HepG2 (cell line): ENCODE results near the gene TOMM20. TPM values are rescaled to one million over a fixed set of nuclear protein-coding genes. Genes with fewer than 3 reads are reported as not detected.

Experiments used
- ATAC-seq: fragments of 200-7000 bp; cut with Tn5 transposase; 3 replicates; pipeline ENCODE4 v1.9.1; 2020; ENCODE audit warnings: mild to moderate bottlenecking, moderate library complexity
- BruUV-seq: library from RNA; stranded (reverse); fragments of 400-500 nt; replicated peaks from 2 replicates; lab custom pipeline; 2021; lab: Mats Ljungman, UMichigan
- CTCF ChIA-PET: fragments of 300-600 bp; formaldehyde crosslinking; extraction: SDS; loops from one replicate; lab custom pipeline; 2021; ENCODE audit warnings: low total read pairs, inconsistent platforms, low intra/inter-chr PET ratio; lab: Yijun Ruan, JAX
- POLR2A ChIA-PET: fragments of 350-600 bp; sonication (Branson Sonifier 250); formaldehyde crosslinking; loops from one replicate; lab custom pipeline; 2020; ENCODE audit warnings: antibody characterized with exemption, inconsistent platforms; lab: Yijun Ruan, JAX
- DNase-seq: peaks from one replicate; pipeline ENCODE4 v3.0.0-alpha.2; 2015; ENCODE audit warnings: low spot score
- FAIRE-seq: peaks from 3 replicates; lab custom pipeline; 2011; peaks lifted over from hg19 to GRCh38; lab: Jason Lieb, UNC
- H2AFZ ChIP-seq: one replicate; pipeline ENCODE4 v1.6.1; 2011; ENCODE audit warnings: low read length, inconsistent platforms
- H3K27ac ChIP-seq: fragments of 300-600 bp; 3 replicates; pipeline ENCODE4 v1.8.0; 2011; ENCODE audit warnings: mixed run types, mild to moderate bottlenecking, mixed read lengths, low read length, inconsistent platforms; ENCODE audit not compliant: insufficient read depth; ENCODE audit errors: extremely low read length
- H3K27me3 ChIP-seq, 2 experiments: fragments of 200-600 bp in 1 of 2; 2 replicates in 1 of 2; 3 replicates in 1 of 2; pipeline versions ENCODE4 v1.6.0 to v1.8.0; 2011; ENCODE audit warnings: low read length in 2 of 2, mild to moderate bottlenecking in 2 of 2, moderate library complexity in 2 of 2, inconsistent platforms in 1 of 2; ENCODE audit not compliant: insufficient read depth in 2 of 2, control insufficient read depth in 1 of 2
- H3K36me3 ChIP-seq, 2 experiments: fragments of 200-600 bp in 1 of 2; replicated peaks in 1 of 2; 2 replicates in 1 of 2; 3 replicates in 1 of 2; pipeline versions ENCODE4 v1.5.1 to v1.8.0; 2011; ENCODE audit warnings: low read length in 2 of 2, inconsistent platforms in 1 of 2; ENCODE audit not compliant: insufficient read depth in 2 of 2, control insufficient read depth in 1 of 2
- H3K4me1 ChIP-seq: 2 replicates; pipeline ENCODE4 v1.5.1; 2012; ENCODE audit warnings: low read length, inconsistent platforms; ENCODE audit not compliant: insufficient read depth
- H3K4me2 ChIP-seq: 2 replicates; pipeline ENCODE4 v1.6.0; 2011; ENCODE audit warnings: low read depth, low read length, inconsistent platforms
- H3K4me3 ChIP-seq, 3 experiments: fragments of 200-600 bp in 1 of 3; sonication (generic), shearing (Covaris generic) in 1 of 3; replicated peaks in 1 of 3; 2 replicates each; pipeline ENCODE4 v1.5.1; 2011 to 2016; ENCODE audit warnings: low read length in 3 of 3, inconsistent platforms in 2 of 3, low read depth in 2 of 3, mild to moderate bottlenecking in 2 of 3, control low read depth in 1 of 3, mixed read lengths in 1 of 3; ENCODE audit not compliant: insufficient read depth in 1 of 3
- H3K79me2 ChIP-seq: one replicate; pipeline ENCODE4 v1.6.1; 2011; ENCODE audit warnings: low read length, inconsistent platforms; ENCODE audit not compliant: insufficient read depth
- H3K9ac ChIP-seq: 2 replicates; pipeline ENCODE4 v1.6.0; 2011; ENCODE audit warnings: mild to moderate bottlenecking, low read depth, low read length, inconsistent platforms; ENCODE audit not compliant: insufficient read depth
- H3K9me3 ChIP-seq: 2 replicates; pipeline ENCODE4 v1.5.1; 2012; ENCODE audit warnings: mild to moderate bottlenecking, low read length
- H4K20me1 ChIP-seq: 2 replicates; pipeline ENCODE4 v1.6.0; 2011; ENCODE audit warnings: inconsistent platforms, mild to moderate bottlenecking, low read length, moderate library complexity; ENCODE audit not compliant: insufficient read depth
- BORCS8-MEF2B ChIP-seq: sonication (generic); formaldehyde crosslinking; IDR thresholded peaks from 2 replicates; pipeline ENCODE4 v1.8.0; 2022; ENCODE audit warnings: mild to moderate bottlenecking, missing genetic modification reagents
- HHEX ChIP-seq: IDR thresholded peaks from 2 replicates; pipeline ENCODE4 v1.6.1; 2016; ENCODE audit warnings: control low read depth
- HIVEP1 ChIP-seq: sonication (generic); formaldehyde crosslinking; IDR thresholded peaks from 2 replicates; pipeline ENCODE4 v1.4.0; 2020; ENCODE audit warnings: mild to moderate bottlenecking, missing genetic modification reagents
- MED1 ChIP-seq: sonication (generic); formaldehyde crosslinking; IDR thresholded peaks from 2 replicates; pipeline ENCODE4 v1.4.0; 2020; ENCODE audit warnings: missing genetic modification reagents
- MEIS1 ChIP-seq: sonication (generic); formaldehyde crosslinking; IDR thresholded peaks from 2 replicates; pipeline ENCODE4 v1.9.0; 2021; ENCODE audit warnings: mild to moderate bottlenecking, missing genetic modification reagents, moderate library complexity, borderline replicate concordance
- NFE2L2 ChIP-seq: fragments of 150-350 bp; IDR thresholded peaks from 2 replicates; pipeline ENCODE4 v1.6.1; 2014; ENCODE audit warnings: low read length
- PTBP1 ChIP-seq: fragments of 200-400 bp; formaldehyde crosslinking; IDR thresholded peaks from 2 replicates; pipeline ENCODE4 v1.6.1; 2018; ENCODE audit warnings: low read length, low read depth; ENCODE audit not compliant: poor library complexity, severe bottlenecking
- TARDBP ChIP-seq: sonication (generic); formaldehyde crosslinking; IDR thresholded peaks from 2 replicates; pipeline ENCODE4 v1.8.0; 2022; ENCODE audit warnings: mild to moderate bottlenecking, missing genetic modification reagents
- TCF12 ChIP-seq, 2 experiments: fragments of 450-650 bp in 1 of 2; sonication (generic) in 1 of 2; formaldehyde crosslinking in 1 of 2; IDR thresholded peaks; 2 replicates each; pipeline versions ENCODE4 v1.6.1 to v1.8.0; 2017 to 2022; ENCODE audit warnings: antibody characterized with exemption in 1 of 2, mild to moderate bottlenecking in 1 of 2, missing genetic modification reagents in 1 of 2, moderate library complexity in 1 of 2
- TEAD3 ChIP-seq: optimal IDR thresholded peaks from 2 replicates; pipeline ENCODE3; 2016; ENCODE audit warnings: borderline replicate concordance
- ZBTB2 ChIP-seq: sonication (generic); formaldehyde crosslinking; IDR thresholded peaks from 2 replicates; pipeline ENCODE4 v1.8.0; 2022; ENCODE audit warnings: low read depth, missing genetic modification reagents
- ZBTB34 ChIP-seq: sonication (generic); formaldehyde crosslinking; IDR thresholded peaks from 2 replicates; pipeline ENCODE4 v1.8.0; 2022; ENCODE audit warnings: mild to moderate bottlenecking, missing genetic modification reagents
- ZFY ChIP-seq: sonication (generic); formaldehyde crosslinking; IDR thresholded peaks from 2 replicates; pipeline ENCODE4 v1.4.0; 2020; ENCODE audit warnings: missing genetic modification reagents
- ZNF205 ChIP-seq: IDR thresholded peaks from 2 replicates; pipeline ENCODE4 v1.6.1; 2018; ENCODE audit warnings: missing biosample characterization, missing genetic modification reagents
- ZNF329 ChIP-seq: sonication (generic); formaldehyde crosslinking; IDR thresholded peaks from 2 replicates; pipeline ENCODE4 v1.9.0; 2021; ENCODE audit warnings: low read depth, mild to moderate bottlenecking, missing genetic modification reagents
- ZNF441 ChIP-seq: sonication (generic); formaldehyde crosslinking; IDR thresholded peaks from 2 replicates; pipeline ENCODE4 v1.7.0; 2021; ENCODE audit warnings: missing genetic modification reagents, borderline replicate concordance
- WGBS: methylation state at CpG from one replicate; pipeline ENCODE4 v1.1.6; 2017; ENCODE audit warnings: low lambda C conversion rate; 5-methylcytosine and 5-hydroxymethylcytosine counted together
- in situ Hi-C: cut with HindIII; loops from 2 replicates; pipeline ENCODE4 v1.10.0; 2017; ENCODE audit warnings: low pct_unique_long_range_greater_than_20kb; ENCODE audit not compliant: extremely low pct_ligation_motif_present
- intact Hi-C: fragments of 100-400 bp; cut with micrococcal nuclease; formaldehyde crosslinking; loops from one replicate; pipeline ENCODE4 v1.10.0; 2022; ENCODE audit not compliant: unreplicated experiment
- polyA plus RNA-seq, 8 experiments: library from polyadenylated mRNA; depleted of rRNA in 3 of 8; stranded (reverse) in 7 of 8; unstranded in 1 of 8; fragments of >200 nt; fragmentation: Illumina TruSeq in 4 of 8; extraction: Trizol in 4 of 8; gene quantifications; 2 replicates each; pipeline versions ENCODE4 v1.2.1 to v1.2.3, GENCODE V29; 2011 to 2016; ENCODE audit warnings: low read depth in 4 of 8, missing spikeins in 1 of 8, mixed read lengths in 1 of 8; ENCODE audit not compliant: insufficient read depth in 1 of 8
- total RNA-seq, 5 experiments: library from RNA; depleted of rRNA; stranded (reverse); fragments of >200 nt; fragmentation: Illumina TruSeq; extraction: Trizol; gene quantifications; 2 replicates each; pipeline ENCODE4 v1.2.3, GENCODE V29; 2016; ENCODE audit warnings: low read depth in 1 of 5
- TF ChIP-seq, protein P1 (sequence below): sonication (generic); formaldehyde crosslinking; IDR thresholded peaks from 2 replicates; pipeline ENCODE4 v1.4.0; 2020; ENCODE audit warnings: mild to moderate bottlenecking, missing genetic modification reagents
- TF ChIP-seq, protein P2 (sequence below): sonication (generic); formaldehyde crosslinking; IDR thresholded peaks from 2 replicates; pipeline ENCODE4 v1.8.0; 2022; ENCODE audit warnings: missing genetic modification reagents, mild to moderate bottlenecking, borderline replicate concordance

Gene TOMM20
- total and polyA plus RNA-seq, 2 of the 13 experiments (the other 11 are each of a cell fraction or from before 2014, with no cell fraction given): 153 to 376 TPM

GRCh38 chr1:235073331-235073967 is 55.2 kb downstream of the TOMM20 start:
- FAIRE-seq (no peak), ATAC-seq (peak; percentile 49), DNase-seq (peak; percentile 97)
- Histone ChIP-seq H3K36me3 (no peaks in the 10 kb centered on the region), H3K79me2 (peaks cover 27% of the 10 kb centered on the region), H3K9ac (peak overlapping the region; percentile 97), H4K20me1 (no peaks in the 10 kb centered on the region), H3K27me3 (no peaks in the 10 kb centered on the region; a peak in 1 of 5 replicates), H3K27ac (peak overlapping the region; percentile 99), H3K9me3 (no peaks in the 10 kb centered on the region), H2AFZ (no peak overlapping the region), H3K4me2 (peak overlapping the region; percentile 98), H3K4me3 (peak overlapping the region; percentile 56 to 82 (median 58)), H3K4me1 (peaks cover 91% of the 10 kb centered on the region)
- intact Hi-C loops: no loop called here
- ChIA-PET POLR2A (interaction anchor here (0.5 to 9.6 kb wide), 38 partner anchors 10 to 1430 kb away, joined by 3 to 309 read pairs (median 7); partner anchors contain the start of gene IRF2BP2), CTCF (no interaction called here)
- in situ Hi-C loops: loop anchor here (5.0 kb wide), 1 partner anchor 461 kb away; the partner anchor contains the start of gene IRF2BP2
- 2% methylated on average over 9 of the region's 20 CpGs for WGBS
- BruUV-seq: no TSS peak
- TF ChIP-seq, protein P1, sequence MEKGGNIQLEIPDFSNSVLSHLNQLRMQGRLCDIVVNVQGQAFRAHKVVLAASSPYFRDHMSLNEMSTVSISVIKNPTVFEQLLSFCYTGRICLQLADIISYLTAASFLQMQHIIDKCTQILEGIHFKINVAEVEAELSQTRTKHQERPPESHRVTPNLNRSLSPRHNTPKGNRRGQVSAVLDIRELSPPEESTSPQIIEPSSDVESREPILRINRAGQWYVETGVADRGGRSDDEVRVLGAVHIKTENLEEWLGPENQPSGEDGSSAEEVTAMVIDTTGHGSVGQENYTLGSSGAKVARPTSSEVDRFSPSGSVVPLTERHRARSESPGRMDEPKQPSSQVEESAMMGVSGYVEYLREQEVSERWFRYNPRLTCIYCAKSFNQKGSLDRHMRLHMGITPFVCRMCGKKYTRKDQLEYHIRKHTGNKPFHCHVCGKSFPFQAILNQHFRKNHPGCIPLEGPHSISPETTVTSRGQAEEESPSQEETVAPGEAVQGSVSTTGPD: peak; percentile 81
- TF ChIP-seq ZNF205 (CRISPR knock-in tag) (peak; percentile 46; the same call in 1 of the 2 replicates), ZFY (CRISPR knock-in tag) (peak; percentile 41), HIVEP1 (CRISPR knock-in tag) (peak; percentile 82), PTBP1 (peak; percentile 77), MED1 (CRISPR knock-in tag) (peak; percentile 98), ZBTB34 (peak; percentile 91), ZNF329 (no peak), HHEX (CRISPR knock-in tag) (no peak), MEIS1 (peak; percentile 79; the same call in 1 of the 2 replicates), TARDBP (peak; percentile 88), BORCS8-MEF2B (CRISPR knock-in tag) (0 out of 2 replicates have a peak, but pooled peaks have one; percentile 71), ZBTB2 (CRISPR knock-in tag) (0 out of 2 replicates have a peak, but pooled peaks have one; percentile 31), ZNF441 (peak; percentile 58; the same call in 1 of the 2 replicates), TCF12 (IDR thresholded peaks at IDR 0.05) (no peak), TCF12 (CRISPR knock-in tag; IDR thresholded peaks at IDR 0.05) (peak; percentile 92), TEAD3 (CRISPR knock-in tag) (no peak), NFE2L2 (peak; percentile 73; the same call in 1 of the 2 replicates)
- TF ChIP-seq, protein P2, sequence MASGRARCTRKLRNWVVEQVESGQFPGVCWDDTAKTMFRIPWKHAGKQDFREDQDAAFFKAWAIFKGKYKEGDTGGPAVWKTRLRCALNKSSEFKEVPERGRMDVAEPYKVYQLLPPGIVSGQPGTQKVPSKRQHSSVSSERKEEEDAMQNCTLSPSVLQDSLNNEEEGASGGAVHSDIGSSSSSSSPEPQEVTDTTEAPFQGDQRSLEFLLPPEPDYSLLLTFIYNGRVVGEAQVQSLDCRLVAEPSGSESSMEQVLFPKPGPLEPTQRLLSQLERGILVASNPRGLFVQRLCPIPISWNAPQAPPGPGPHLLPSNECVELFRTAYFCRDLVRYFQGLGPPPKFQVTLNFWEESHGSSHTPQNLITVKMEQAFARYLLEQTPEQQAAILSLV (CRISPR knock-in tag): peak; percentile 69
